IPS DF 6.9 (cell line): ENCODE data around the gene VPS13D.

Experiments
- DNase-seq: peaks from one replicate; pipeline ENCODE4 v3.0.0-alpha.2; 2013; ENCODE audit warnings: low read depth, low spot score
- H3K27ac ChIP-seq: one replicate; pipeline ENCODE4 v1.5.1; 2013; ENCODE audit warnings: low read length, control low read depth
- H3K27me3 ChIP-seq: 2 replicates; pipeline ENCODE4 v1.6.1; 2013; ENCODE audit warnings: mild to moderate bottlenecking, low read length; ENCODE audit not compliant: control insufficient read depth, insufficient read depth
- H3K36me3 ChIP-seq: 2 replicates; pipeline ENCODE4 v1.6.1; 2013; ENCODE audit warnings: low read length; ENCODE audit not compliant: control insufficient read depth, insufficient read depth
- H3K4me1 ChIP-seq: 2 replicates; pipeline ENCODE4 v1.6.1; 2013; ENCODE audit warnings: low read length; ENCODE audit not compliant: control insufficient read depth, insufficient read depth
- H3K4me3 ChIP-seq: 2 replicates; pipeline ENCODE4 v1.5.1; 2013; ENCODE audit warnings: mild to moderate bottlenecking, low read length
- H3K9me3 ChIP-seq: 2 replicates; pipeline ENCODE4 v1.6.1; 2013; ENCODE audit warnings: low read length, inconsistent platforms; ENCODE audit not compliant: control insufficient read depth, insufficient read depth
- WGBS: extraction: QIAGEN DNeasy Blood & Tissue Kit; methylation state at CpG from one replicate; pipeline ENCODE4 v1.1.7; 2013; ENCODE audit warnings: mixed read lengths, missing lambda C conversion rate; ENCODE audit not compliant: insufficient read length, insufficient coverage; 5-methylcytosine and 5-hydroxymethylcytosine counted together

Gene VPS13D

DNA sequence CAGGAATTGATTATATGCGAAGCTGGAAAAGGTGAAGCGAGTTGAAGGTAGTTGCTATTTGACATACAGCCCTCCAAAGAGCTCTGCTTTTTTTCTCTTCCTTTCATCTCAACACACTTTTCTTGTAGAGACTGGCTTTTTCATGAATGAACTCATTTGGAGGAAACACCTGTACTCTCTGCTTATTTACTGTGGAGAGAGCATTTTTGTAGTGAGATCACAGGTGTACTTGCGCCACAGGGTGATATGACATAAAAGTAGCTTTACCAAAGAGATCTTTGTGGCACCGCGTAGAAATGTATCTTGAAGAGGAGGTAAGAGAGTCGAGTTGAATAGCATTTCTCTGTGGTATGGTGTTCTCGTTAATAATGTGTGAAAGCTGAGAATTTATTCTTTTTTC lies 187.6 kb downstream of the VPS13D start:
- WGBS, result no CpG with 5 or more reads among the region's 7 CpGs
- Histone ChIP-seq H3K36me3 (peaks cover 5% of the 10 kb centered on the region; the same call in 1 of the 2 replicates), H3K27me3 (no peaks in the 10 kb centered on the region), H3K9me3 (no peaks in the 10 kb centered on the region), H3K4me3 (no peak overlapping the region), H3K4me1 (0 out of 2 replicates have a peak, but pooled peaks cover 1% of the 10 kb centered on the region), H3K27ac (no peak overlapping the region)
- no peak for DNase-seq

DNA sequence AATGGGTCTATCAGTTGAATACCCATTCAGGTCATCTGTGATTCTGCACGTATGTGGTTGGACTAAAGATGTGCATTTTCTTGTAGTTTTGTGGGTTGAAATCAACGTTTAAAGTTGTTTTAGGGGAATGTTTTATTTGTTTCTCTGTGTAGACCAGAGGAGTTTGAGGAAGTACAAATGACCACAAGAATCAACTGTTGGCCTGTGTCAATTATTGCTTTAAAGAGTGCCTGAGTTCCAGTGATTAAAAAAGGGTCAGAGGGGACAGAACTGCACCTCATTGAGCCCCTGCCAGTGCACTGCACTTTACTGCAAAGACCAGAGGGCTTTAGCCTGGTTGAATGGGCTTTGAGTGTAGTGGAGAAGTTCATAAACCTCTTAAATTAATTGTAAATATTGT lies 190.3 kb downstream of the VPS13D start:
- Histone ChIP-seq H3K9me3 (no peaks in the 10 kb centered on the region), H3K27me3 (no peaks in the 10 kb centered on the region), H3K27ac (no peak overlapping the region), H3K4me3 (no peak overlapping the region), H3K36me3 (peaks cover 5% of the 10 kb centered on the region; the same call in 1 of the 2 replicates), H3K4me1 (no peaks in the 10 kb centered on the region)
- WGBS, result 100% methylated on average over 1 of the region's 2 CpGs
- DNase-seq, result no peak

GRCh38 chr1:12422488-12422887 lies 192.7 kb downstream of the VPS13D start:
- Histone ChIP-seq H3K4me3 (no peak overlapping the region), H3K27ac (no peak overlapping the region), H3K4me1 (no peaks in the 10 kb centered on the region), H3K36me3 (no peaks in the 10 kb centered on the region), H3K9me3 (no peaks in the 10 kb centered on the region), H3K27me3 (no peaks in the 10 kb centered on the region)
- DNase-seq, result no peak

DNA sequence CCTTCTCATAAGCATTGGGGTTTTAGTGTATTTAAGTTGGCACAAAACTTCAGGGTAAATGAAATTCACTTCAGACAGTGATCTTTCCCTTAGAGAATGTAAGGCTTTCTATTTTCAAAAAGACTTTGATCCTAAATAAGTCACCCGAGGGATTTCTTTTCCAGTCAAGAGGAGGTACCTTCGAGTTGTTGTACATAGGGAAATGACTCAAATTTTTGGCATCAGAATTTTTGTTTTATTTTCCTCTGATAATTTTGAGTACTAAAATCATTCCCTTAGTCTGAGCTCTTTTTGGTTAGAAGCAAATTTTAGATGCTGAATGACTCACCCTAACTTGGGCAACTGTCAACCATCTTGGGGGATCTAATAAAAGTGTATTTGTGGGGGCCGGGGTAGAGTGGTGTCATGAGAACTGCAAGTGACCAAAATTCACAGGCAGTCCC lies 194.3 kb downstream of the VPS13D start:
- no peak for DNase-seq

DNA sequence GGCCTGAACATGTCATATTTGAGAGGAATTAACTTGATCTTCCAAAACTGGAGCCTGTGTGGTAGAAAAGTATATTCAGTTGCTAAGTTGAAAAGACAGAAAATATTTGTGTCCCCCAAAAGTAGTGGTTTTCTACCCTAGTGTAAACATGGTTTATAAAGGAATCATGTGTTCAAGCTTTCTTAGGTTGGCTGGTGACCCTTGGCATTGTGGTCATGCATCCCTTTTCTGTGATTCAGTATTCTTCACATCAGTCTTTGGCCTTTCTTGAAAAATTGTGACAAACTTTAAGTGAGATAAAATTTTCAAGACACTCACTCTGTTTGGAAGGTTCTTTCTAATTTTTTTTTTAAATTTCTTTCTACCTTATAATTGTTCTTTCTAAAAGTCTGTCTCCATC lies 195.0 kb downstream of the VPS13D start:
- H3K27me3 ChIP-seq, result no peaks in the 10 kb centered on the region
- no peaks in the 10 kb centered on the region for H3K4me1 ChIP-seq
- no peak overlapping the region for H3K4me3 ChIP-seq
- H3K27ac ChIP-seq, result no peak overlapping the region
- H3K36me3 ChIP-seq, result no peaks in the 10 kb centered on the region
- H3K9me3 ChIP-seq, result no peaks in the 10 kb centered on the region
- no peak for DNase-seq

More for the DNA sequence above, 194.3 kb downstream of the VPS13D start:
- Histone ChIP-seq H3K36me3 (no peaks in the 10 kb centered on the region), H3K27me3 (no peaks in the 10 kb centered on the region), H3K4me1 (no peaks in the 10 kb centered on the region), H3K4me3 (no peak overlapping the region), H3K27ac (no peak overlapping the region), H3K9me3 (no peaks in the 10 kb centered on the region)
- no CpG with 5 or more reads among the region's 3 CpGs for WGBS

DNA sequence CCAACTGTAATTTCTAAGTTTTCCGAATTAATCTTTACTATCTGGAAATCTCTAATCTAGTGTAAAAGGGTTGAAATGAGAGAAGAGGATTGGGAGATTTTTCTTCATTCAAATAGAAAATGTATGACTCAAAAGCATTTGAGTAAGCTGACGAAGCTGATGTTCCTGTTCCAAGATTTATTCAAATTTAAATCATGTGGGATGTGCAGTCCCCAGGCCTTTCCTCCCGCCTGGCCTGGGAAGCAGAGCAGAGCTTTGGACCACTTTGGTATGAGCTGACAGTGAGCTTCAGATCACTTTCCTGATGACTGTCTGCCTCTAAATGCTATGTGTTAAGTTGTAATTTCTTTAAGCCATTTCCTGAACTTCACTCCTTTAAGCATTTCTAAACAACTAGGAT lies 196.2 kb downstream of the VPS13D start:
- Histone ChIP-seq H3K4me1 (no peaks in the 10 kb centered on the region), H3K36me3 (no peaks in the 10 kb centered on the region), H3K9me3 (no peaks in the 10 kb centered on the region), H3K27me3 (no peaks in the 10 kb centered on the region), H3K4me3 (no peak overlapping the region), H3K27ac (no peak overlapping the region)
- WGBS, result no CpG with 5 or more reads among the region's 3 CpGs
- no peak for DNase-seq

DNA sequence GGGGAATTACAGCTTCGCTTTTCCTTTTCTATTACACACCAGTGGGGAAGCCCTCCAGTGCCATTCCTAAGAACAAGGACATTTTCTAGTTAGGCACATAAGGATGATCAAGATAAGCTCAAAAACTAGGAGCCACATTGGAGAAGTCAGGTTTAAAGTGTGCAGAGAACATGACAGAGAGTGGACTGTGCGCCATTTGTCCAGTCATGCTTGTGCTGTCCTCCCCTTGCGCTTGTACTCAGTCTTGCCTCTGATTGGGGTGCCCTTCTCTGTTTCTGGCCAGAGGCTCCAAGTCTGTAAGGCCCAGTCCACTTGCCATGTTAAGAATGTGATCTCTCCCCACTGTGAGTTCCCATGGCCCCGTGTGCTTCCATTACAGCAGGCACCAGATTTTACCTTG lies 198.5 kb downstream of the VPS13D start:
- Histone ChIP-seq H3K4me1 (no peaks in the 10 kb centered on the region), H3K4me3 (no peak overlapping the region), H3K9me3 (no peaks in the 10 kb centered on the region), H3K36me3 (no peaks in the 10 kb centered on the region), H3K27ac (no peak overlapping the region), H3K27me3 (no peaks in the 10 kb centered on the region)
- no peak for DNase-seq
- no CpG with 5 or more reads among the region's 4 CpGs for WGBS

GRCh38 chr1:12430525-12430924 lies 200.7 kb downstream of the VPS13D start:
- H3K27ac ChIP-seq, result no peak overlapping the region

GRCh38 chr1:12432897-12433296 lies 203.1 kb downstream of the VPS13D start:
- Histone ChIP-seq H3K9me3 (no peaks in the 10 kb centered on the region), H3K4me3 (no peak overlapping the region), H3K27ac (no peak overlapping the region), H3K27me3 (no peaks in the 10 kb centered on the region), H3K4me1 (0 out of 2 replicates have a peak, but pooled peaks cover 1% of the 10 kb centered on the region), H3K36me3 (no peaks in the 10 kb centered on the region)
- no CpG with 5 or more reads among the region's 6 CpGs for WGBS
- DNase-seq, result no peak

More at GRCh38 chr1:12430525-12430924, 200.7 kb downstream of the VPS13D start:
- H3K27me3 ChIP-seq, result no peaks in the 10 kb centered on the region
- no peaks in the 10 kb centered on the region for H3K36me3 ChIP-seq
- 0 out of 2 replicates have a peak, but pooled peaks cover 1% of the 10 kb centered on the region for H3K4me1 ChIP-seq
- H3K4me3 ChIP-seq, result no peak overlapping the region
- WGBS, result no CpG with 5 or more reads among the region's 4 CpGs
- no peak for DNase-seq
- H3K9me3 ChIP-seq, result no peaks in the 10 kb centered on the region

DNA sequence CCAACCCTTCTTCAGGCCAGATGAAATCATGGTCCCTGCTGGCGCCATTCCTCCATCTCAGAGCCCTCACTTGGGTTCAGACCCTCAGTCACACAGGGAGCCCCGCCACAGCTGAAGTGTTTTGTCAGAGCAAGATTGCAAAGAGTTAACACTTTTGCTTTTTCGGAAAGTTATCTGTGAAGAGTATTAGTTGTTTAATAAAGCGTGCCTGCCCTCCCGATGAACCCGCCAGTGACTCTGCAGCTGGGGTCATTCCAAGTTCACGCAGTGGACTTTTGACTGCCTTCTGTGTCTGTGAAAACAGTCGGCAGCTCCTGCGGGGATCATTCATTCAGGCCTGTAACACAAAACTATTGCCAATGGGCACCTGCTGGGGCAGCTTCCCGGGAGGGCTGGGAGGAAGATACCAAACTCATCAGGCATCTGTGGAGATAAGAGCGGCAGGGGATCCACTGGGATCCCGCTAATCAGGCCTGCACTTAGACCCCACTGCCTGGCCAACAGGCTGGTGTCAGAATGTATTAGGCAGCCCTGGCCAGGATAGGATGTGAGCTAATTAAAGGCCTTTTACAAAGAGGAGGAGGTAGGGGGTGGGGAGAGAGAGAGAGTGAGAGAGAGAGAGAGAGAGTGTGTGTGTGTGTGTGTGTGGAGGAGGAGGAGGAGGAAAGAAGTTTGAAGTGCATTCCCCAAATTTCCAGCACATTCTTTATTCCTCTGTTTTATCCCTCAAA lies 203.7 kb downstream of the VPS13D start:
- no peak overlapping the region for H3K4me3 ChIP-seq
- no peaks in the 10 kb centered on the region for H3K36me3 ChIP-seq
- no peak for DNase-seq
- H3K9me3 ChIP-seq, result no peaks in the 10 kb centered on the region
- no peak overlapping the region for H3K27ac ChIP-seq
- 0 out of 2 replicates have a peak, but pooled peaks cover 1% of the 10 kb centered on the region for H3K4me1 ChIP-seq
- no peaks in the 10 kb centered on the region for H3K27me3 ChIP-seq
- WGBS, result no CpG with 5 or more reads among the region's 12 CpGs

DNA sequence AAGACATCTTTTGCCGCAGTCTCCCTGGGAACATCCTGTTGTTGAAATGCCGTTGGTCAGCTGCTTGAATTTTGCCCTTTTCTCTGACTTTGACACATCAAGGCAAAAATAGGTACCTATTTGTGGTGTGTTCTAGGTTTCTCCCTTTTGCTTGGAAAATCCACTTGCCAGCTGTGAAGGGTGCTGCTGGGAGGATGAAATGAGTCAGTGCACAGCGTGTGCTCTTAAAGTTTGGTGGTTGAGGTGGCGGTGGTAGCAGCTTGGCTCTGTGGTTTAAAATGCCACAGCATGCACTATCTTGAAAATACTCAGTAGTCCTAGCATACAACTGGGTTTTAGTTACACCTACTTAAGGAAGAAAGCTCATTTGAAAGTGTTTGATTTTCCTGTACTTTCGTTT lies 204.3 kb downstream of the VPS13D start:
- H3K9me3 ChIP-seq, result no peaks in the 10 kb centered on the region
- H3K4me1 ChIP-seq, result 0 out of 2 replicates have a peak, but pooled peaks cover 1% of the 10 kb centered on the region
- no peak for DNase-seq

More for the DNA sequence above, 204.3 kb downstream of the VPS13D start:
- WGBS, result no CpG with 5 or more reads among the region's 5 CpGs
- H3K36me3 ChIP-seq, result no peaks in the 10 kb centered on the region
- H3K4me3 ChIP-seq, result no peak overlapping the region
- H3K27ac ChIP-seq, result no peak overlapping the region
- no peaks in the 10 kb centered on the region for H3K27me3 ChIP-seq
